GM18873 (cell line): ENCODE results near the gene SNAP91.
"Not testable (repeated sequence)": the region's sequence is repeated elsewhere in the genome, so short reads cannot be mapped to it uniquely, and the experiment has no call there.

Source experiments
- ATAC-seq: cut with Tn5 transposase; IDR thresholded peaks from one replicate; pipeline ENCODE4 v1.9.1; 2021; ENCODE audit warnings: mild to moderate bottlenecking, moderate library complexity, moderate number of reproducible peaks; ENCODE audit not compliant: unreplicated experiment, low FRiP score

Gene SNAP91

GRCh38 chr6:83708970-83709747 lies at the start of gene SNAP91:
Gene SNAP91, minus strand, starts transcription at chr6:83709101. Its CDS starts 1,174 bp downstream, at chr6:83707927.
- no peak for ATAC-seq

- ATAC-seq, result no peak
These were observed 49.6 kb upstream of the SNAP91 start for GRCh38 chr6:83758533-83758932.

GRCh38 chr6:83757021-83757420 lies 48.1 kb upstream of the SNAP91 start:
- ATAC-seq, result no peak

GRCh38 chr6:83756565-83756964 lies 47.7 kb upstream of the SNAP91 start:
- ATAC-seq, result no peak

GRCh38 chr6:83752375-83752774 lies 43.5 kb upstream of the SNAP91 start:
- ATAC-seq, result not testable (repeated sequence)

GRCh38 chr6:83741089-83741488 lies 32.2 kb upstream of the SNAP91 start:
- no peak for ATAC-seq

- no peak for ATAC-seq
These were observed 26.6 kb upstream of the SNAP91 start for GRCh38 chr6:83735461-83735860.

- no peak for ATAC-seq
These were observed 21.0 kb upstream of the SNAP91 start for GRCh38 chr6:83729871-83730270.

GRCh38 chr6:83722876-83723275 lies 14.0 kb upstream of the SNAP91 start:
- ATAC-seq, result no peak

GRCh38 chr6:83717809-83718208 lies 8.9 kb upstream of the SNAP91 start:
- no peak for ATAC-seq

GRCh38 chr6:83711958-83712357 lies 3.1 kb upstream of the SNAP91 start:
- no peak for ATAC-seq

- no peak for ATAC-seq
These were observed 798 bp upstream of the SNAP91 start for GRCh38 chr6:83709748-83710050.

- ATAC-seq, result no peak
These were observed 343 bp downstream of the SNAP91 start for GRCh38 chr6:83708546-83708969.

- ATAC-seq, result no peak
These were observed 914 bp downstream of the SNAP91 start for GRCh38 chr6:83707829-83708545.

- ATAC-seq, result no peak
These were observed 6.2 kb downstream of the SNAP91 start for GRCh38 chr6:83702749-83703148.

- ATAC-seq, result no peak
These were observed 6.8 kb downstream of the SNAP91 start for GRCh38 chr6:83702077-83702476.

- no peak for ATAC-seq
These were observed 12.2 kb downstream of the SNAP91 start for GRCh38 chr6:83696674-83697073.

- no peak for ATAC-seq
These were observed 23.4 kb downstream of the SNAP91 start for GRCh38 chr6:83685481-83685880.

- no peak for ATAC-seq
These were observed 31.1 kb downstream of the SNAP91 start for GRCh38 chr6:83677791-83678190.

GRCh38 chr6:83637953-83638352 lies 70.9 kb downstream of the SNAP91 start:
- no peak for ATAC-seq

- no peak for ATAC-seq
These were observed 72.1 kb downstream of the SNAP91 start for GRCh38 chr6:83636800-83637199.

GRCh38 chr6:83633609-83634008 lies 75.3 kb downstream of the SNAP91 start:
- ATAC-seq, result no peak
